Keratinocyte (primary cell): ENCODE results near the gene SLC37A3. TPM values are rescaled to one million over a fixed set of nuclear protein-coding genes. Genes with fewer than 3 reads are reported as not detected.

Experiments used
- DNase-seq: peaks from one replicate; pipeline ENCODE4 v3.0.0-alpha.2; 2011; ENCODE audit warnings: low read depth, missing footprints, low spot score
- FAIRE-seq: peaks from 2 replicates; lab custom pipeline; 2011; peaks lifted over from hg19 to GRCh38; lab: Jason Lieb, UNC
- H2AFZ ChIP-seq: 2 replicates; pipeline ENCODE4 v1.6.0; 2012; ENCODE audit warnings: low read length, control low read depth, inconsistent platforms; ENCODE audit not compliant: control insufficient read depth
- H3K27ac ChIP-seq: 2 replicates; pipeline ENCODE4 v1.5.1; 2011; ENCODE audit warnings: low read length; ENCODE audit not compliant: control insufficient read depth, insufficient read depth
- H3K27me3 ChIP-seq: 3 replicates; pipeline ENCODE4 v1.6.0; 2011; ENCODE audit warnings: low read length; ENCODE audit not compliant: control insufficient read depth, insufficient read depth; ENCODE audit errors: extremely low read depth
- H3K36me3 ChIP-seq, 2 experiments: 2 replicates in 1 of 2; 3 replicates in 1 of 2; pipeline ENCODE4 v1.5.1; 2011; ENCODE audit warnings: low read length in 2 of 2, mild to moderate bottlenecking in 1 of 2; ENCODE audit not compliant: control insufficient read depth in 2 of 2, insufficient read depth in 2 of 2; ENCODE audit errors: extremely low read depth in 1 of 2
- H3K4me1 ChIP-seq: 3 replicates; pipeline ENCODE4 v1.5.1; 2011; ENCODE audit warnings: low read length; ENCODE audit not compliant: control insufficient read depth, insufficient read depth; ENCODE audit errors: extremely low read depth
- H3K4me2 ChIP-seq: 3 replicates; pipeline ENCODE4 v1.6.0; 2011; ENCODE audit warnings: low read depth, low read length; ENCODE audit not compliant: control insufficient read depth, insufficient read depth; ENCODE audit errors: extremely low read depth
- H3K4me3 ChIP-seq, 3 experiments: fragments of 200-600 bp in 1 of 3; sonication (generic) in 1 of 3; 2 replicates in 2 of 3; 3 replicates in 1 of 3; pipeline ENCODE4 v1.5.1; 2011 to 2016; ENCODE audit warnings: low read length in 3 of 3, mild to moderate bottlenecking in 3 of 3, control low read depth in 2 of 3, inconsistent platforms in 1 of 3, low read depth in 1 of 3, mixed read lengths in 1 of 3, mixed run types in 1 of 3, moderate library complexity in 1 of 3; ENCODE audit not compliant: control insufficient read depth in 2 of 3, insufficient read depth in 2 of 3; ENCODE audit errors: extremely low read depth in 1 of 3
- H3K79me2 ChIP-seq: 2 replicates; pipeline ENCODE4 v1.6.0; 2012; ENCODE audit warnings: low read length; ENCODE audit not compliant: control insufficient read depth, insufficient read depth
- H3K9ac ChIP-seq: 3 replicates; pipeline ENCODE4 v1.6.0; 2011; ENCODE audit warnings: low read length; ENCODE audit not compliant: control insufficient read depth, insufficient read depth; ENCODE audit errors: extremely low read depth
- H3K9me1 ChIP-seq: 3 replicates; pipeline ENCODE4 v1.6.0; 2011; ENCODE audit warnings: low read length; ENCODE audit not compliant: control insufficient read depth, insufficient read depth; ENCODE audit errors: extremely low read depth
- H3K9me3 ChIP-seq: 2 replicates; pipeline ENCODE4 v1.5.1; 2012; ENCODE audit warnings: low read depth, low read length; ENCODE audit not compliant: control insufficient read depth
- H4K20me1 ChIP-seq: 3 replicates; pipeline ENCODE4 v1.6.0; 2011; ENCODE audit warnings: low read length; ENCODE audit not compliant: control insufficient read depth, insufficient read depth; ENCODE audit errors: extremely low read depth
- CTCF ChIP-seq, 3 experiments: IDR thresholded peaks in 1 of 3; conservative IDR thresholded peaks in 1 of 3; optimal IDR thresholded peaks in 1 of 3; 2 replicates in 2 of 3; 3 replicates in 1 of 3; pipeline versions ENCODE3 to v1.5.1; 2011; ENCODE audit warnings: low read length in 3 of 3, mild to moderate bottlenecking in 3 of 3, moderate library complexity in 2 of 3, control low read depth in 1 of 3, inconsistent platforms in 1 of 3; ENCODE audit not compliant: insufficient read depth in 2 of 3; ENCODE audit errors: extremely low read depth in 1 of 3
- EZH2 ChIP-seq: IDR thresholded peaks from one replicate; pipeline ENCODE4 v1.6.1; 2012; ENCODE audit warnings: inconsistent platforms, mild to moderate bottlenecking, low read length, moderate library complexity
- dilution Hi-C: fragments of 300-500 bp; cut with MboI; formaldehyde crosslinking; loops from one replicate; pipeline ENCODE4 v1.7.0; 2020; ENCODE audit warnings: low sequenced_read_pairs; ENCODE audit not compliant: extremely low pct_ligation_motif_present
- polyA plus RNA-seq, 5 experiments: library from polyadenylated mRNA; depleted of rRNA in 3 of 5; stranded (reverse) in 3 of 5; stranded (forward) in 1 of 5; unstranded in 1 of 5; fragments of >200 nt; gene quantifications; 1 replicate in 1 of 5; 2 replicates in 3 of 5; 3 replicates in 1 of 5; pipeline versions ENCODE4 v1.2.1 to v1.2.3, GENCODE V29; 2011 to 2012; ENCODE audit warnings: missing spikeins in 2 of 5, low read depth in 1 of 5, low replicate concordance in 1 of 5

SLC37A3 gene
- polyA plus RNA-seq, 1 donor (not counting 4 experiments of a cell fraction or from before 2014, with no cell fraction given): 51.4 TPM

- no peak overlapping the region for H3K4me3 ChIP-seq
- FAIRE-seq: no peak
- TF ChIP-seq CTCF (optimal IDR thresholded peaks at IDR 0.05 in 1 of 3, IDR thresholded peaks at IDR 0.05 in 1 of 3, conservative IDR thresholded peaks at IDR 0.05 in 1 of 3; ENCODE audit: extremely low read depth in 1 of 3, insufficient read depth in 2 of 3, low read length in 3 of 3): no peak
- no peaks in the 10 kb centered on the region for H3K4me1 ChIP-seq
- H3K27me3 ChIP-seq: no peaks in the 10 kb centered on the region
- H3K79me2 ChIP-seq: no peaks in the 10 kb centered on the region
- dilution Hi-C loops: no loop called here
- no peaks in the 10 kb centered on the region for H4K20me1 ChIP-seq
- H3K9ac ChIP-seq: no peak overlapping the region
- H3K4me2 ChIP-seq: no peak overlapping the region
- H3K9me1 ChIP-seq: no peaks in the 10 kb centered on the region
- H3K9me3 ChIP-seq: no peaks in the 10 kb centered on the region
- H2AFZ ChIP-seq: no peak overlapping the region
- DNase-seq: no peak
- no peaks in the 10 kb centered on the region for H3K36me3 ChIP-seq
- H3K27ac ChIP-seq: no peak overlapping the region
Measured at GRCh38 chr7:140440593-140440992, 42.3 kb upstream of the SLC37A3 start.

GRCh38 chr7:140439359-140439758 lies 41.0 kb upstream of the SLC37A3 start:
- no peak overlapping the region for H3K9ac ChIP-seq
- no peak overlapping the region for H2AFZ ChIP-seq
- DNase-seq (no peak), FAIRE-seq (peak; percentile 48)
- H3K9me3 ChIP-seq: no peaks in the 10 kb centered on the region
- no peak overlapping the region for H3K4me2 ChIP-seq
- no peaks in the 10 kb centered on the region for H4K20me1 ChIP-seq
- no peaks in the 10 kb centered on the region for H3K9me1 ChIP-seq
- no peaks in the 10 kb centered on the region for H3K79me2 ChIP-seq
- no peak overlapping the region for H3K27ac ChIP-seq
- H3K4me1 ChIP-seq: no peaks in the 10 kb centered on the region
- TF ChIP-seq CTCF (optimal IDR thresholded peaks at IDR 0.05 in 1 of 3, IDR thresholded peaks at IDR 0.05 in 1 of 3, conservative IDR thresholded peaks at IDR 0.05 in 1 of 3; ENCODE audit: extremely low read depth in 1 of 3, insufficient read depth in 2 of 3, low read length in 3 of 3): no peak
- no peak for TF ChIP-seq EZH2
- no peaks in the 10 kb centered on the region for H3K36me3 ChIP-seq
- dilution Hi-C loops: no loop called here
- no peaks in the 10 kb centered on the region for H3K27me3 ChIP-seq
- H3K4me3 ChIP-seq: no peak overlapping the region
